ENCODE data around the gene KIAA0232.

Gene KIAA0232

DNA sequence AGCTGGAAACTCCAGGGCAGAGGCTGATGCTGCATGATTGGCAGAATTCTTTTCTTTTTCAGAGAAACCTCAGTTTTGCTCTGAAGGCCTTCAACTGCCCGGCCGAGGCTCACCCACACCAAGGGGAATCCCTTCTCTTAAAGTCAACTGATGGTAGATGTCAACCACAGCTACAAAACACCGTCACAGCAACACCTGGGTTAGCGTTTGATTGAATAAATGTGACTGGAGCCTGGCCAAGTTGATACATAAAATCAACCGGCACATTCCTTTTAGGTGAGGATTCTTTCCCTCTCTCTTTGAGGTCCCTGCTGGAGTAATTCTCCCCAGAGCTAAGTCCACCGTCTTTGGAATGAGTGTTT, 15.2 kb upstream of the KIAA0232 start:
- no peak overlapping the region for H3K4me3 ChIP-seq (ENCODE audit: low read depth, low read length)
- TF ChIP-seq MAX (IDR thresholded peaks at IDR 0.05; ENCODE audit: low read depth, low read length): no peak
- no peak for TF ChIP-seq MYC (IDR thresholded peaks at IDR 0.05; ENCODE audit: low read depth, low read length)
- TF ChIP-seq, protein P1, sequence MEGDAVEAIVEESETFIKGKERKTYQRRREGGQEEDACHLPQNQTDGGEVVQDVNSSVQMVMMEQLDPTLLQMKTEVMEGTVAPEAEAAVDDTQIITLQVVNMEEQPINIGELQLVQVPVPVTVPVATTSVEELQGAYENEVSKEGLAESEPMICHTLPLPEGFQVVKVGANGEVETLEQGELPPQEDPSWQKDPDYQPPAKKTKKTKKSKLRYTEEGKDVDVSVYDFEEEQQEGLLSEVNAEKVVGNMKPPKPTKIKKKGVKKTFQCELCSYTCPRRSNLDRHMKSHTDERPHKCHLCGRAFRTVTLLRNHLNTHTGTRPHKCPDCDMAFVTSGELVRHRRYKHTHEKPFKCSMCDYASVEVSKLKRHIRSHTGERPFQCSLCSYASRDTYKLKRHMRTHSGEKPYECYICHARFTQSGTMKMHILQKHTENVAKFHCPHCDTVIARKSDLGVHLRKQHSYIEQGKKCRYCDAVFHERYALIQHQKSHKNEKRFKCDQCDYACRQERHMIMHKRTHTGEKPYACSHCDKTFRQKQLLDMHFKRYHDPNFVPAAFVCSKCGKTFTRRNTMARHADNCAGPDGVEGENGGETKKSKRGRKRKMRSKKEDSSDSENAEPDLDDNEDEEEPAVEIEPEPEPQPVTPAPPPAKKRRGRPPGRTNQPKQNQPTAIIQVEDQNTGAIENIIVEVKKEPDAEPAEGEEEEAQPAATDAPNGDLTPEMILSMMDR (IDR thresholded peaks at IDR 0.05; ENCODE audit: low read depth, low read length): no peak
- no peak for TF ChIP-seq POLR2A (IDR thresholded peaks at IDR 0.05; ENCODE audit: extremely low read depth, insufficient read length)
- DNase-seq (ENCODE audit: low read depth): no peak

DNA sequence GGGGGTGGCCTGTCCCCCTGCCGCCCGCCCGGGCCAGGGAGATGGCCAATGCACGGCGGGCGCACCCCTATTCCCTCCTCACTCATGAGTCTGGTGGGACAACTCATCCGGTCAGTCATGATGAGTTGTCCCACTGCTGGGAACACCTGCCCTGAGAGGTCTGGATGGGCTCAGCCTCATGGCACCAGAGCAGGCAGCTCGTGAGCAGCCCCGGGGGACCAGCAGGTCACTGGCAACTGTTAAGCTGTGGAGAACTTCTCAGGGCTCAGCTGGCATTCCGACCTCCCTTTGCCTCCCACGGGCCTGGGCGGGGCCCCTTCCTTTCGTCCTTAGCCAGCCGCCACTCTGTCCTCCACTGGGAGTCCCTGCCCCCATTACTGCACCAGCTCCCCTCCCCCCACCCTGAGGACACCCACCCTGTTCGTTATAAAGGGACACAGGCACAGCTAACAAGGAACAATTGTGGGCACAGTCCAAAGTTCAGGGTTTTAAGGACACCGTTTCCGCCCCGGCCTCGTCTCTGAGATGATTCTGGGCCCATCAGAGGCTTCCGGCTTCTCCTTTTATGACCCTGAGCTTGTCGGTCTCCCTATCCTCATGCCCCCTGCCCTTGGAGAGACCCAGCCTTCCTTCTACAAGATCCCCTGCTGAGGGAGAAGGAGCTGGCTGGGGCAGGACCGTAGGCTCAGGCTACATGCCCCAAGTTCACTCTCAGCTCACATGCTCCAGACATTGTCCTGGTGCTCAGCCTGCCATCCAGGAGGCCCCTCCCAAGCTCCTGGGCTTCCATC, 14.6 kb upstream of the KIAA0232 start:
- no peak overlapping the region for H3K4me3 ChIP-seq (ENCODE audit: low read depth, low read length)
- no peak for TF ChIP-seq POLR2A (IDR thresholded peaks at IDR 0.05; ENCODE audit: extremely low read depth, insufficient read length)
- TF ChIP-seq MYC (IDR thresholded peaks at IDR 0.05; ENCODE audit: low read depth, low read length): no peak
- TF ChIP-seq, protein P1 (IDR thresholded peaks at IDR 0.05; ENCODE audit: low read depth, low read length): no peak
- no peak for TF ChIP-seq MAX (IDR thresholded peaks at IDR 0.05; ENCODE audit: low read depth, low read length)
- DNase-seq (ENCODE audit: low read depth): peak; percentile 50

DNA sequence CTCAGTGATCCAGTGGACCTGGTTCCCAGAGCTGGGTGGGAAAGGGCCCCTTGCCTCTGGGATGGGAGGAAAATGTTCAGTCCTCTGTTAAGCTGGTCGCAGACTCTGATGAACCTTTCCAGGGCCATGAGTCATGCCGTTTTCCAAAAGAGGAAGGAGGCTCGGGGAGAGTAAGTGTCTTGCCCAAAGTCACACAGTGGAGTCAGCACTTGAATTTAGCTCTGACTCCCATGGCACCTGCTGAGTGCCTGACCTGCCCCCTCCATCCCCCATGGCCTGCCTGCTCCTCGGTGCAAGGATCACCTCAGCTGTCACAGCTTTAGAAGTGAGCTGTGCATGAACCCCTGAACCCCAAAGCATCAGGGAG, 14.0 kb upstream of the KIAA0232 start:
- H3K4me3 ChIP-seq (ENCODE audit: low read depth, low read length): no peak overlapping the region
- TF ChIP-seq MAX (IDR thresholded peaks at IDR 0.05; ENCODE audit: low read depth, low read length) (no peak), POLR2A (IDR thresholded peaks at IDR 0.05; ENCODE audit: extremely low read depth, insufficient read length) (no peak), MYC (IDR thresholded peaks at IDR 0.05; ENCODE audit: low read depth, low read length) (no peak)
- TF ChIP-seq, protein P1 (IDR thresholded peaks at IDR 0.05; ENCODE audit: low read depth, low read length): no peak
- DNase-seq (ENCODE audit: low read depth): peak; percentile 82

DNA sequence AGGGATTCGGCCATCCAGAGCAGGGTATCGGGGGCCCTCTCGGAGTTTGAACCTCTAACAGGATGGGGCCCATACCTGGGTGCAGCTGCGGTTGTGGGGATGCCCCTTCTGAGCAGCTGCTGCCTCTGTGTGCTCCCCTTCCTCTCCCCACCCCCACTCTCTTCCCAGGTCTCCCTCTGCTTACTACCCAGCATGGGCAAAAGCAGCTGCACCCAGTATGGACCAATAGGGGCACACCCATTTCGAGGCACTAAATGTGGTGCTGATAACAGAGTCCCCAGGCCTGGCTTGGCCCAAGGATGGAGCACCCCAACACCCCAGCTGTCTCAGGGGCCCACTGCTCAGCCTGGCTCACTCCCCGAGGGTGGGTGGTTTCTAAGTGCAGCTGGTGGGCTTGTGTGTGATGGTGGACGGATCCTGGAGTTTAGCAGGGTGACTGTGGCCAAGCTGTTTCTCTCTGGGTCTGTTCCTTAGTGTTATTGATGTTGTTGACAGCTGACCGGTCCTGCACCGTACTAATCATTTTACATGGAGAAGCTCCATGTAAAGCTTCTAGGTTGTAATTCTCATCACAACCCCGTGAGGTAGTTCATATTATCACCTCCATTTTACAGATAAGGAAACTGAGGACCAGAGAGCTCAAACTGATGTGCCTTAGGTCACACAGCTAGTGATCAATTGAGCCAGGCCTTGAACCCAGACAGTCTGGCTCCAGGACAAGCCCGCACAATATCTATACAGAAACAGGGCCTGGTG, 13.1 kb upstream of the KIAA0232 start:
- TF ChIP-seq, protein P1 (IDR thresholded peaks at IDR 0.05; ENCODE audit: low read depth, low read length): no peak
- TF ChIP-seq POLR2A (IDR thresholded peaks at IDR 0.05; ENCODE audit: extremely low read depth, insufficient read length) (no peak), MYC (IDR thresholded peaks at IDR 0.05; ENCODE audit: low read depth, low read length) (no peak), MAX (IDR thresholded peaks at IDR 0.05; ENCODE audit: low read depth, low read length) (no peak)
- no peak for DNase-seq (ENCODE audit: low read depth)
- no peak overlapping the region for H3K4me3 ChIP-seq (ENCODE audit: low read depth, low read length)

DNA sequence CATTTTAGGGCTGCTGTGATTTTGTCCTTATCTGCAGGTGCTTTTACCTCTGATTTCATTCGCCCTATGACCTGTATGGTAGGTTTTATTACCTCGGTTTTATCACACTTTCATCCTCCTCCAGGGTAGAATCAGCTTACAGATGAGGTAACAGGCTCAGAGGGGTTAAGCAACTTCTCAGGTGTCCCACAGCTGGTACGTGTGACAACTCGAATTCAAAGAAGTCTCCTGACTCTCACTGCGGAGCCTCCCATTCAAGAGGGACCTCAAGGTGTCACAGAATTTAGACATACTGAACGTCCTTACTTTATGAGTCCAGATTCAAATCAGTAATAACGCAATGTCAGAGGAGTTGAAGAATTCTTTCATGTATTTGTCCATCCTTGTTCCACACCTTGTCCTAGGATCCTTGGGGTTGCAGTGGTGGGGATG, 12.5 kb upstream of the KIAA0232 start:
- no peak for DNase-seq (ENCODE audit: low read depth)
- H3K4me3 ChIP-seq (ENCODE audit: low read depth, low read length): no peak overlapping the region
- TF ChIP-seq MYC (IDR thresholded peaks at IDR 0.05; ENCODE audit: low read depth, low read length) (no peak), POLR2A (IDR thresholded peaks at IDR 0.05; ENCODE audit: extremely low read depth, insufficient read length) (no peak), MAX (IDR thresholded peaks at IDR 0.05; ENCODE audit: low read depth, low read length) (no peak)
- TF ChIP-seq, protein P1 (IDR thresholded peaks at IDR 0.05; ENCODE audit: low read depth, low read length): no peak

Data from NB4 (cell line).